ENCODE results near the gene RXRA. TPM values are rescaled to one million over a fixed set of nuclear protein-coding genes. Genes with fewer than 3 reads are reported as not detected.

RXRA gene
- total and polyA plus RNA-seq, 10 of the 15 experiments (the other 5 are each of a cell fraction or from before 2014, with no cell fraction given), result 0.89 to 36.8 (median 11.1) TPM

DNA sequence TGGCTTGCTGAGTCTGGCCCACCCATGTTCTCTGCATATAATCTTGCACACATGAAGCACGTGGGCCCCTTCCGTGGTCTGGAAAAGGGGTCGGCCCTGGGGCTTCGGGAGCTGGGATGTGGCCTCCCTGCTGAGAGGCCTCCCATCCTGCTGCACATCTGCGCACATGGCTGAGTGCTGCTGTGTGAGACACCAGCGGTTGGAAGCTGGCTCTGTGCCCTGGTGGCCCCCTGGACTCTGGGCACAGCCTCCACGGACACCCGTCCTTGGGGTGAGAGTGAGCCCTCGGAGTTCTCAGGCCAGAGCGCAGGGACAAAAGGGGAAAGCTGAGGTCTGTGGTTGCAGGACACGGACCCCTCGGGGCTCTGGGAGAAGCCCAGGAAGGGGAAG, 115.8 kb downstream of the RXRA start:
- ChIA-PET POLR2A (no interaction called here), CTCF (interaction anchor here (1.4 to 3.8 kb wide), 12 partner anchors 14 to 277 kb away, joined by 3 to 31 read pairs (median 6); no protein-coding TSS in a partner anchor), RAD21 (ENCODE audit: unreplicated experiment) (interaction anchor here (1.0 to 2.4 kb wide), 8 partner anchors 46 to 277 kb away, joined by 3 to 22 read pairs (median 4); no protein-coding TSS in a partner anchor), SMC1A (ENCODE audit: uncharacterized antibody, unreplicated experiment) (interaction anchor here (1.2 to 2.0 kb wide), 2 partner anchors 46 to 271 kb away, joined by 4 to 14 read pairs; no protein-coding TSS in a partner anchor)
- no peak for FAIRE-seq
- Histone ChIP-seq H3K79me2 (ENCODE audit: control insufficient read depth, insufficient read depth, low read length) (no peaks in the 10 kb centered on the region), H3K9me3 (replicated peaks; ENCODE audit: control insufficient read depth, insufficient read depth, low read length) (no peaks in the 10 kb centered on the region; the same call in 2 of the 3 replicates), H3K9ac (ENCODE audit: control insufficient read depth, insufficient read depth, low read length) (no peak overlapping the region), H3K4me2 (ENCODE audit: control insufficient read depth, insufficient read depth) (no peak overlapping the region), H2AFZ (ENCODE audit: control insufficient read depth, low read depth, low read length) (no peak overlapping the region), H3K27ac (ENCODE audit: control insufficient read depth, insufficient read depth) (no peak overlapping the region), H3K4me1 (ENCODE audit: control insufficient read depth, insufficient read depth, low read length) (peaks cover 6% of the 10 kb centered on the region), H4K20me1 (ENCODE audit: control insufficient read depth, insufficient read depth) (no peaks in the 10 kb centered on the region), H3K36me3 (ENCODE audit: control insufficient read depth in 2 of 2, insufficient read depth in 2 of 2, low read length in 1 of 2) (no peaks in the 10 kb centered on the region), H3K27me3 (replicated peaks in 1 of 2; ENCODE audit: control insufficient read depth in 2 of 2, insufficient read depth in 2 of 2, low read length in 1 of 2) (no peaks in the 10 kb centered on the region; a peak in 1 of 4 replicates), H3K4me3 (no peak overlapping the region)
- intact Hi-C loops (cut with micrococcal nuclease; ENCODE audit: unreplicated experiment) (loop anchor here (5.0 kb wide), 1 partner anchor 45 kb away; no protein-coding TSS in a partner anchor), in situ Hi-C loops (cut with MboI) (no loop called here)
- ATAC-seq, result no peak
- no peak for DNase-seq (ENCODE audit: low read depth, low spot score)
- BruUV-seq (replicated peaks), result no TSS peak
- WGBS (ENCODE audit: insufficient coverage, insufficient replicate concordance, low lambda C conversion rate, missing lambda C conversion rate), result 29% methylated on average over 12 of the region's 12 CpGs
- TF ChIP-seq TCF7 (IDR thresholded peaks at IDR 0.05; ENCODE audit: borderline replicate concordance) (no peak), NR2C1 (IDR thresholded peaks at IDR 0.05) (no peak), RAD21 (IDR thresholded peaks at IDR 0.05; ENCODE audit: insufficient read depth, low read depth, low read length) (no peak), ATF7 (IDR thresholded peaks at IDR 0.05; ENCODE audit: low read depth) (no peak), ZNF24 (IDR thresholded peaks at IDR 0.05) (no peak), ZNF217 (IDR thresholded peaks at IDR 0.05) (no peak), HDAC6 (IDR thresholded peaks at IDR 0.05; ENCODE audit: unreplicated experiment) (no peak), NFXL1 (IDR thresholded peaks at IDR 0.05; ENCODE audit: borderline replicate concordance) (no peak)
- TF ChIP-seq, protein P1, sequence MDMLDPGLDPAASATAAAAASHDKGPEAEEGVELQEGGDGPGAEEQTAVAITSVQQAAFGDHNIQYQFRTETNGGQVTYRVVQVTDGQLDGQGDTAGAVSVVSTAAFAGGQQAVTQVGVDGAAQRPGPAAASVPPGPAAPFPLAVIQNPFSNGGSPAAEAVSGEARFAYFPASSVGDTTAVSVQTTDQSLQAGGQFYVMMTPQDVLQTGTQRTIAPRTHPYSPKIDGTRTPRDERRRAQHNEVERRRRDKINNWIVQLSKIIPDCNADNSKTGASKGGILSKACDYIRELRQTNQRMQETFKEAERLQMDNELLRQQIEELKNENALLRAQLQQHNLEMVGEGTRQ (IDR thresholded peaks at IDR 0.05; ENCODE audit: borderline replicate concordance, low read depth, low read length), result no peak
- TF ChIP-seq, protein P2, sequence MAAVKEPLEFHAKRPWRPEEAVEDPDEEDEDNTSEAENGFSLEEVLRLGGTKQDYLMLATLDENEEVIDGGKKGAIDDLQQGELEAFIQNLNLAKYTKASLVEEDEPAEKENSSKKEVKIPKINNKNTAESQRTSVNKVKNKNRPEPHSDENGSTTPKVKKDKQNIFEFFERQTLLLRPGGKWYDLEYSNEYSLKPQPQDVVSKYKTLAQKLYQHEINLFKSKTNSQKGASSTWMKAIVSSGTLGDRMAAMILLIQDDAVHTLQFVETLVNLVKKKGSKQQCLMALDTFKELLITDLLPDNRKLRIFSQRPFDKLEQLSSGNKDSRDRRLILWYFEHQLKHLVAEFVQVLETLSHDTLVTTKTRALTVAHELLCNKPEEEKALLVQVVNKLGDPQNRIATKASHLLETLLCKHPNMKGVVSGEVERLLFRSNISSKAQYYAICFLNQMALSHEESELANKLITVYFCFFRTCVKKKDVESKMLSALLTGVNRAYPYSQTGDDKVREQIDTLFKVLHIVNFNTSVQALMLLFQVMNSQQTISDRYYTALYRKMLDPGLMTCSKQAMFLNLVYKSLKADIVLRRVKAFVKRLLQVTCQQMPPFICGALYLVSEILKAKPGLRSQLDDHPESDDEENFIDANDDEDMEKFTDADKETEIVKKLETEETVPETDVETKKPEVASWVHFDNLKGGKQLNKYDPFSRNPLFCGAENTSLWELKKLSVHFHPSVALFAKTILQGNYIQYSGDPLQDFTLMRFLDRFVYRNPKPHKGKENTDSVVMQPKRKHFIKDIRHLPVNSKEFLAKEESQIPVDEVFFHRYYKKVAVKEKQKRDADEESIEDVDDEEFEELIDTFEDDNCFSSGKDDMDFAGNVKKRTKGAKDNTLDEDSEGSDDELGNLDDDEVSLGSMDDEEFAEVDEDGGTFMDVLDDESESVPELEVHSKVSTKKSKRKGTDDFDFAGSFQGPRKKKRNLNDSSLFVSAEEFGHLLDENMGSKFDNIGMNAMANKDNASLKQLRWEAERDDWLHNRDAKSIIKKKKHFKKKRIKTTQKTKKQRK (IDR thresholded peaks at IDR 0.05; ENCODE audit: low read depth, low read length), result no peak
- TF ChIP-seq, protein P3, sequence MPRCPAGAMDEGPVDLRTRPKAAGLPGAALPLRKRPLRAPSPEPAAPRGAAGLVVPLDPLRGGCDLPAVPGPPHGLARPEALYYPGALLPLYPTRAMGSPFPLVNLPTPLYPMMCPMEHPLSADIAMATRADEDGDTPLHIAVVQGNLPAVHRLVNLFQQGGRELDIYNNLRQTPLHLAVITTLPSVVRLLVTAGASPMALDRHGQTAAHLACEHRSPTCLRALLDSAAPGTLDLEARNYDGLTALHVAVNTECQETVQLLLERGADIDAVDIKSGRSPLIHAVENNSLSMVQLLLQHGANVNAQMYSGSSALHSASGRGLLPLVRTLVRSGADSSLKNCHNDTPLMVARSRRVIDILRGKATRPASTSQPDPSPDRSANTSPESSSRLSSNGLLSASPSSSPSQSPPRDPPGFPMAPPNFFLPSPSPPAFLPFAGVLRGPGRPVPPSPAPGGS (IDR thresholded peaks at IDR 0.05; ENCODE audit: borderline replicate concordance, insufficient read depth, low read depth, low read length, poor library complexity, severe bottlenecking), result no peak
- TF ChIP-seq, protein P4, sequence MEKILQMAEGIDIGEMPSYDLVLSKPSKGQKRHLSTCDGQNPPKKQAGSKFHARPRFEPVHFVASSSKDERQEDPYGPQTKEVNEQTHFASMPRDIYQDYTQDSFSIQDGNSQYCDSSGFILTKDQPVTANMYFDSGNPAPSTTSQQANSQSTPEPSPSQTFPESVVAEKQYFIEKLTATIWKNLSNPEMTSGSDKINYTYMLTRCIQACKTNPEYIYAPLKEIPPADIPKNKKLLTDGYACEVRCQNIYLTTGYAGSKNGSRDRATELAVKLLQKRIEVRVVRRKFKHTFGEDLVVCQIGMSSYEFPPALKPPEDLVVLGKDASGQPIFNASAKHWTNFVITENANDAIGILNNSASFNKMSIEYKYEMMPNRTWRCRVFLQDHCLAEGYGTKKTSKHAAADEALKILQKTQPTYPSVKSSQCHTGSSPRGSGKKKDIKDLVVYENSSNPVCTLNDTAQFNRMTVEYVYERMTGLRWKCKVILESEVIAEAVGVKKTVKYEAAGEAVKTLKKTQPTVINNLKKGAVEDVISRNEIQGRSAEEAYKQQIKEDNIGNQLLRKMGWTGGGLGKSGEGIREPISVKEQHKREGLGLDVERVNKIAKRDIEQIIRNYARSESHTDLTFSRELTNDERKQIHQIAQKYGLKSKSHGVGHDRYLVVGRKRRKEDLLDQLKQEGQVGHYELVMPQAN (conservative IDR thresholded peaks at IDR 0.05), result no peak
- TF ChIP-seq, protein P5, sequence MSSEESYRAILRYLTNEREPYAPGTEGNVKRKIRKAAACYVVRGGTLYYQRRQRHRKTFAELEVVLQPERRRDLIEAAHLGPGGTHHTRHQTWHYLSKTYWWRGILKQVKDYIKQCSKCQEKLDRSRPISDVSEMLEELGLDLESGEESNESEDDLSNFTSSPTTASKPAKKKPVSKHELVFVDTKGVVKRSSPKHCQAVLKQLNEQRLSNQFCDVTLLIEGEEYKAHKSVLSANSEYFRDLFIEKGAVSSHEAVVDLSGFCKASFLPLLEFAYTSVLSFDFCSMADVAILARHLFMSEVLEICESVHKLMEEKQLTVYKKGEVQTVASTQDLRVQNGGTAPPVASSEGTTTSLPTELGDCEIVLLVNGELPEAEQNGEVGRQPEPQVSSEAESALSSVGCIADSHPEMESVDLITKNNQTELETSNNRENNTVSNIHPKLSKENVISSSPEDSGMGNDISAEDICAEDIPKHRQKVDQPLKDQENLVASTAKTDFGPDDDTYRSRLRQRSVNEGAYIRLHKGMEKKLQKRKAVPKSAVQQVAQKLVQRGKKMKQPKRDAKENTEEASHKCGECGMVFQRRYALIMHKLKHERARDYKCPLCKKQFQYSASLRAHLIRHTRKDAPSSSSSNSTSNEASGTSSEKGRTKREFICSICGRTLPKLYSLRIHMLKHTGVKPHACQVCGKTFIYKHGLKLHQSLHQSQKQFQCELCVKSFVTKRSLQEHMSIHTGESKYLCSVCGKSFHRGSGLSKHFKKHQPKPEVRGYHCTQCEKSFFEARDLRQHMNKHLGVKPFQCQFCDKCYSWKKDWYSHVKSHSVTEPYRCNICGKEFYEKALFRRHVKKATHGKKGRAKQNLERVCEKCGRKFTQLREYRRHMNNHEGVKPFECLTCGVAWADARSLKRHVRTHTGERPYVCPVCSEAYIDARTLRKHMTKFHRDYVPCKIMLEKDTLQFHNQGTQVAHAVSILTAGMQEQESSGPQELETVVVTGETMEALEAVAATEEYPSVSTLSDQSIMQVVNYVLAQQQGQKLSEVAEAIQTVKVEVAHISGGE (CRISPR knock-in tag; IDR thresholded peaks at IDR 0.05), result no peak

Data from GM12878 (cell line).